GM20431 (cell line): Measurements from ENCODE around the gene SLC4A3.

Experiments used
- in situ Hi-C: fragments of 300-500 bp; cut with MseI, MboI; formaldehyde crosslinking; loops from one replicate; pipeline ENCODE4 v1.15.0; 2020; ENCODE audit warnings: low sequenced_read_pairs; ENCODE audit not compliant: unreplicated experiment

Gene SLC4A3

DNA sequence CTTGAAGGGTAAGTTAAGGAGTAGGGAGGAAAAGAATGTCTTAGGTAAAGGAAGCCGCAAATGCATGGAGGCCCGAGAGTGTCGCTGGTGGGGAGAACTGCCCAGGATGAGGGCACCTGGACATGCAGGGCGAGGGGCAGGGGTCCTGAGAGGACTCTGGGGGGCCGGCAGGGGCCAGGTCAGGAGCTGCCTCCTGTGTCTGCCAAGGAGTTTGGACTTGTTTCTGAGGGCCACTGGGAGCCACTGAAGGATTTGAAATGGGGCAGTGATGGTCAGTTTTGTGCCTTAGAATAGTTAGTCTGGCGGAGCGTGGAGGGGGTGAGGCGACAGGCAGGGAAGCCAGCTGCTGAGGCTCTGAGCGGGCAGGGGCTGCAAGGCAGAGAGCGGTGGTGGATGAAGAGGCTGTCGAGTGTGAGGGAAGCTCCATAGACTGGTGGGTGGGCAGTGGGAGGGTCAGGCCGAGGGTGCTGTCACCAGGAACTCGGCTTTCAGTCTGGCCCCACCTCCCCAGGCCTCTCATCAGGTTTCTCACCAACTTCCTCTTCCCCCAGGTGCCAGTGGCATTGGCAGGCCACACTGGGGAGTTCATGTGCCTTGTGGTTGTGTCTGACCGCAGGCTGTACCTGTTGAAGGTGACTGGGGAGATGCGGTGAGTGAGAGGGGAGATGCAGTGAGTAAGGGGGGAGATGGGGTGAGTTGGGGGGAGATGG lies 14.7 kb upstream of the SLC4A3 start:
- in situ Hi-C loops, result no loop called here

DNA sequence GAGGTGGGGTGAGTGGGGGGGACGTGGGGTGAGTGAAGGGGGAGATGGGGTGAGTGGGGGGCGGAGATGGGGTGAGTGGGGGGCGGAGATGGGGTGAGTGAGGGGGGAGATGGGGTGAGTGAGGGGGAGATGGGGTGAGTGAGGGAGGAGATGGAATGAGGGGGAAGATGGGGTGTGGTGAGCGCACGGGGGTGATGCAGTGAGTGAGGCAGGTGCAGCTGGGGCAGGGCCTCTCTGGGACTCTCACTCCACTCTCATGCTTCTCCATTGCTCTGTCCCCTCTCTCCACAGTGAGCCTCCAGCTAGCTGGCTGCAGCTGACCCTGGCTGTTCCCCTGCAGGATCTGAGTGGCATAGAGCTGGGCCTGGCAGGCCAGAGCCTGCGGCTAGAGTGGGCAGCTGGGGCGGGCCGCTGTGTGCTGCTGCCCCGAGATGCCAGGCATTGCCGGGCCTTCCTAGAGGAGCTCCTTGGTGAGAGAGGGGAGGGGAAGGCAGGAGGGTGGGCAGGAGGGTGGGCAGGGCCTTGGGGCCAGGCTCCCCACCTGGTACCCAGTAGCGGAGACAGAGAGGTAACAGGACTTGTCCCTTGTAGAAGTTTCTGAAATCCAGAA lies 13.9 kb upstream of the SLC4A3 start:
- in situ Hi-C loops, result no loop called here

DNA sequence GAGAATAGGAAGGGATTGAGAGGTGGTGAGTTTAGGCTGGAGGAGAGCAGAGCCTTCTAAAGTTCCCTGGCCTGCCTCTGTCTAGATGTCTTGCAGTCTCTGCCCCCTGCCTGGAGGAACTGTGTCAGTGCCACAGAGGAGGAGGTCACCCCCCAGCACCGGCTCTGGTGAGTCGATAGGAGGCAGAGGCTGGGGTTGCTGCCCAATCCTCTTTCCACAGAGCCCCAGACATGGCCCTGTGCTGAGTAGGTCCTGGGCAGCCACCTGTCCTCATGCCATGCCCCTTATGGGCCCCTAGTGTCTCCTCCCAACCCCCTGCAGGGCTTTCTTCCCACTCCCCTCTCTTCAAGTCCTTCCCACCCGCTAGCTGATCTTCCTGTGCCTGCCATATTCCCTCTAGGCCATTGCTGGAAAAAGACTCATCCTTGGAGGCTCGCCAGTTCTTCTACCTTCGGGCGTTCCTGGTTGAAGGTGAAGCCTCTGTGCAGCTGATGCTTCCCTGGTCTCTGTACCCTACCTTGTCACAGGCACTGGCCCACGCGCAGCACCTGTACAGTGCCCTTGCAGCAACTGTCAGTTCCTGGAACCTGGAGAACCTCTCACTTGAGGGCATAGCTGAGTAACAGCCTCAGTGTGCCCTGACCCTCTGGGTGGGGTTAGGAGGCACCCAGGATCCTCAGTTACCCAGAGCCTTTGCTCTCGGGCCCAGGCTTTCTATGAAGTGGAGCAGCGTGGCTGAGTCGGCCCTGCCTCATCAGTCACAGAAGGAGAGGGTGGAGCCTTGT lies 13.2 kb upstream of the SLC4A3 start:
- in situ Hi-C loops, result no loop called here

DNA sequence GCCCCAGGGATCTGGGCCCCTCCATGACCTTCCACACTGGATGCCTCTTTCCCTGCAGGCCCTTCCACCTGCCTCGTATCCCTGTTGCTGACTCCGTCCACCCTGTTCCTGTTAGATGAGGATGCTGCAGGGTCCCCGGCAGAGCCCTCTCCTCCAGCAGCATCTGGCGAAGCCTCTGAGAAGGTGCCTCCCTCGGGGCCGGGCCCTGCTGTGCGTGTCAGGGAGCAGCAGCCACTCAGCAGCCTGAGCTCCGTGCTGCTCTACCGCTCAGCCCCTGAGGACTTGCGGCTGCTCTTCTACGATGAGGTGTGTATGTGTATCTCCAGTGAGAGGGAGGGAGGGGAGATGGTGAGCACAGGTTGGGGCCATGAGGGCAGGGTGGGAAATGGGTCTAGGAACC lies 12.4 kb upstream of the SLC4A3 start:
- in situ Hi-C loops, result no loop called here

DNA sequence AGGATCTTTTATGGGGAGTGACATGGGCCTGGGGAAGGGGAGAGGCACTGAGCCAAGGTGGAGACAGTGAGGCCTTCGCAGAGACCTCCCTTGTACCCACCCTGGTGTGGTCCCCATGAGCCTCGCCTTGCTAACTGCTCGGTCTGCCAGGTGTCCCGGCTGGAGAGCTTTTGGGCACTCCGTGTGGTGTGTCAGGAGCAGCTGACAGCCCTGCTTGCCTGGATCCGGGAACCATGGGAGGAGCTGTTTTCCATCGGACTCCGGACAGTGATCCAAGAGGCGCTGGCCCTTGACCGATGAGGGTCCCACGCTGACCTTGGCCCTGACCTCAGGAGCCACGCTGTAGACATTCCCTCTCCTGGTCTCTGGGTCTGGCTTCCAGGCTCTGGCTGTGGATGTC lies 11.5 kb upstream of the SLC4A3 start:
- in situ Hi-C loops, result no loop called here

DNA sequence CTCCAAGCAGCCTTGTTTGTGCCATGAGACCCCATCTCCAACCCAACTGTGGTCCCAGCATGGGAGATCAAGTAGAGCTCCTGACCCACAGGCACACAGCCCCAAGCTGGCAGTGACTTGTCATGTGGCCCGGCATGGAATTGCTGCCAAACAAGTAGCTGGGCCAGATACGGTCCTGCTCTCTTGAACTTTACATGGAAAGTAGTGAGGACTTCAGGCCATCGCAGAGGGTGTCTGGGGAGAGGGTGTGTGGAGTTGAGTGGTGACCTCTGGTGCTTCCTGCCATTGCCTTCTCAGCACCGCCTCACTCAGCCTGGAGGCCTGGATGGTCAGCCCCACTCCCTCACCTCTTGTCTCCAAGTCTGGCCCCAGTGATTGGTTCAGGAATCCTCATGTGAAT lies 10.9 kb upstream of the SLC4A3 start:
- in situ Hi-C loops, result no loop called here

DNA sequence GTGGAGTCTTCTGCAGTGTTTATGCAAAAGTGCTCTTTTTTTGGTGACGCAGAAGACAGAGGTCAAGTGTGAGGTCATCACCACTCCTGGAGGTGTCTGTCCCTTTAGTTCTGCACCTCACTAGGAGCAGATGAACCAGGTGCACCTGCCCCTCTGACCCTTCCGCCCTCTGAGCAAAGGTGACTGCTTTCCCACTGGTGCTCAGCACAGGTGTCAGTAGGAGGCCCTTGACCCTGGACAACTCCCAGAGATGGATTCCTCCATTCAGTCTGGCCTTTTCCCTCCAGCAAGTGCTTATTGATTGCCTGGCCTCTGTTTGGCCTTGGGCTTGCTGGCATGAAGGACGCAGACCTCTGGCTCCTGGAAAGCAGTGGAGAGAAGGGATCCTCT lies 8.7 kb upstream of the SLC4A3 start:
- in situ Hi-C loops, result no loop called here

DNA sequence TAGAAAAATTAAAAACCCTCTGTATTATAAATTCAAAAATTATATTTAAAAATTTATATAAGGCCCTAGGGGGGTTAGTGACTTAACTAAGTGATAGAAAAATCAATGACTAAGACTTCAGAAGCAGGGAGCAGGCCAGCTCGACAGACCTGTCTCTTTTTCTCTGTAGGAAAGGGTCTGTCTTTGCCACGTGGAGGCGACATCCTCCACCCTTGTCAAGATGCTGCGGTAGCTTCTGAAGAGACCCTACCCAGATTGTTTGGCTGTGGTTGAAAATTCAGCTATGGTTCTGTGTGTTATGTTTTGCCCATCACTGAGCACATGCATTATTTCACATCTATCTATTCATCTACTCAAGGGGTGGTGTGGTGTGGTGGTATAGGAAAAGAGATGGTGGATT lies 8.2 kb upstream of the SLC4A3 start:
- in situ Hi-C loops, result no loop called here

DNA sequence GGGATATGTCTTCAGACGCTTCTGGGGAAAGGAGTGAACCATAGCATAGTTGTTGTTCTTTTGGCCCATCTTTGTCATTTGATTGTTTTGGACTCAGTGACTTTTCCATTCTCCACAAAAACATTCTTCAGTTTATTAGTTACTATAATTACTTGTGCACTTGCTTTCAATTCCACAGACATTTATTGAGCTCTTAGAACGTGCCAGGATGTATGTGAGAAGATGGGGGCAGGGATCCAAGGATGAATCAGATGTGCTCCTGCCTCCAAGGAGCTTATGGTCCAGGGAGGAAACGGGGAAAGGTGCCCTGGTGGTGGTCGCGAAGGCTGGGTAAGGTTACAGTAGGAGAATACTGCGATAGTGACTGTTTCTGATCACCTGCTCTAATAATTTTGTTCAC lies 6.9 kb upstream of the SLC4A3 start:
- in situ Hi-C loops, result no loop called here

DNA sequence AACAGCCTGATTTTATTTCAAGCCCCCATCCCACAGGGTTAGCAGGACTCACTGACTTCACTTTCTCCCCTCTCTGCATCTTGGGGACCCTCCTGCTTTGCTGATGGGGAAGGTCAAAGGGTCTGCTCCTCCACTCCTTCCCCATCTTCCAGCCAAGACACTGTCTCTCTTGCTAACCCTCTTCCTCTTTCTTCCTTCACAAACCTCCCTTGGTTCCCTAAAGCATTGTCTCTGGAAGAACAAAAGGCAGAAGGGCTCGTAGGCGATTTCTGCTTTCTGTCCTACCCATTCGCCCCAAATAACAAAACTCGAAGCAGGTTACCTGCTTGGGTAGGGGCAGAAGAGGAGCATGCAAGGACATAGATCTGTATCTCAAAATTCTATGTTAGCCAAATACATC lies 5.5 kb upstream of the SLC4A3 start:
- in situ Hi-C loops, result no loop called here

DNA sequence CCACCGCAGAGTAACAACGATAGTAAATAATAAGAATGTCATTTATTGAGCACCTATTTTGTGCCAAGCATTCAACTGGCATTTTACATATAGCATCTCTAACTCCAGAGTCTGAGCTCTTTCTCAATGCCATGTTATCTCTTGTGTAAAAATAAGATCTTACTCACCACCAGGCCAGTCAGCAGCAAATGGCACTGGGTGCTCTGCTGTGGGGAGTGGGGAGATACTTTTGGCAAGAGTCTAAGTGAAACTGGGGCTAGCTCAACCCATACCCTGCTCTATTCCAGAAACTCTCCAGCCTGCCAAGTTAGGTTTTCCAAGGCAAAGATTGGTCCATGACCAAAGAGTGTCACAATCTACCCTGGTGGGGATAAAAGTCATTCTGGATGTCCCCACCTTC lies 5.0 kb upstream of the SLC4A3 start:
- in situ Hi-C loops, result no loop called here

DNA sequence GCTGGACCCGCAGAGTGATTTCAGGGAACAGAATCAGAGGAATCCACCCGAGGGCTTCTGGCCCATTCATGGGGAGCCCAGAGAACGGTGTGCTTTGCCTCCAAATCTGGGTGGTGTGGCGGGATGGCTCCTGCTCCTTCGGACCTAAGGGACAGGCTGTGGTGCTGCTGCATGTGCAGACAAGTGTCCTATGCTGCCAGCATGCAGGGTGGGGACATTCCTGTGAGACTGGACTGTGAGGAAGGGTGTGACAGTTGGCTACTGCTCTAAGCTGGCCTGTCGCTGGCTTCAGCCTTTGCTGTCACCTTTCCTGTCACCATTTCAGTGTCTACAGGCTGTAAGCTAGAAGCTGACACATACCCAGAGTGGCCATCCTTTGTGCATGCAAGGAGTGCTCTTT lies 2.9 kb upstream of the SLC4A3 start:
- in situ Hi-C loops, result no loop called here

DNA sequence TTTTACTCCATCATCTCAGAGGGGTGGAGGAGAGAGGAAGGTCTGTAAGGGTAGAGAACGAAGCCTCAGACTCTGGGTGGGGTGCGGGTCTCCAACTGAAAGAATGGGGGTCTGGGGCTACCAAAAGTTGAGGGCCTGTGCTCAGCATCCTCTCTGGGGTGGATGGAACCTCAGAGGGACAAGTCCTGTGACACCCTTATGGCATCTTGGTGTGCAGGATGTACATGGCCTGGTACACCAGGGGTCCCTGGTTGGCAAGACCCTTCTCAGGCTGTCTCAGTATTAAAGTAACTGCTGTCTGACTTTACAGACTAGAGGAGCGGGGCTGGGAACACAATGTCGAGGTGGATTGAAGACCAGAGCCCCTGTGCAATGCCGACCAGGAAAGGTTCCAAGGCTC lies 2.3 kb upstream of the SLC4A3 start:
- in situ Hi-C loops, result no loop called here

DNA sequence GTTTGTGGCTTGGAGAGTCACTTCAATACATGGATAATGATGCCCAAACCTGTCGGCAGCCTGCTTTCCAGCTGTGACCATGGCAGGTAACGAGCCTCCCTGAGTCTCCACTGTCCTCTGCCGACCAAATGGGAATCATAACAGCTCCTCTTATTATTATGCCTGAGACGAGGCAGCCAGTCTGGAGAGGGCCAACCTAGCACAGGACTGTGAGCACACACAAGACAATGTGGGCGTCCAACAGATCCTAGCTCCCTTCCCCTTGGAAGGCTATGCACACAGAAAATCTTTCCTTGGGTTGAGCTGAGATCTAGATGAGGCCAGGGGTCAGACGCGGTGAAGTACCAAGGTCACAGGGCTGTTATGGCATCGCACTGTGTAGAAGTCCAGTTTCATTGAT lies 890 bp upstream of the SLC4A3 start:
- in situ Hi-C loops, result no loop called here

DNA sequence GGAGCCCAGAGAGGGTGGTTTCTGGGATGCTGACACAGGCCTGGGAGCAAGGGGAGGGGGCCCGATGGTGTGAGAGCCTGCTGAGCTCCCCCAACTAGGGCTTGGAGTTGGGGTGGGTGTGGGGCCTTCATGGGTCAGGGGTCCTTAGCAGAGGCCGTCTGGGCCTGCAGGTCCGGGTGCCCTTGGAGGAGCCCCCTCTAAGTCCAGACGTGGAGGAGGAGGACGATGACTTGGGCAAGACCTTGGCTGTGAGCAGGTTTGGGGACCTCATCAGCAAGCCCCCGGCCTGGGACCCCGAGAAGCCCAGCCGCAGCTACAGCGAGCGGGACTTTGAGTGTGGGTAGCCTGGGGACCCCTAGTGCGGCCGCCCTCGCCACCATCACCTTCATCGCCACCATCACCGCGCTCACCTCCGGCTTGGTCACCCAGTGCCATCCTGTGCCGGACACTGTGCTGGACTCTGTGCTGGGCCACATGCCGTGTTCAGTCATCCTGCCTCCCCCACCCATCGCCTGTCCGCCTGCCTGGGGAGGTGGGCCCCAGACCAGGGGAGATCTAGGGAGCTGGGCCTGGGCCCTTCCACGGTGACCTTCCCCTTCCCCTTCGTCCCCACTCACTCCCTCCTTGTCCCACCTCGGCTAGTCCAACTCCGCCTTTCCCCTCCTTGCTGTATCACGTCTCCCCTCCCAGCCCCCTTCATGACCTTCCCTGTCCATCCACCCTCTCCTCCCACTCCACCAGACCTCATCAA lies 980 bp downstream of the SLC4A3 start:
- in situ Hi-C loops, result no loop called here

DNA sequence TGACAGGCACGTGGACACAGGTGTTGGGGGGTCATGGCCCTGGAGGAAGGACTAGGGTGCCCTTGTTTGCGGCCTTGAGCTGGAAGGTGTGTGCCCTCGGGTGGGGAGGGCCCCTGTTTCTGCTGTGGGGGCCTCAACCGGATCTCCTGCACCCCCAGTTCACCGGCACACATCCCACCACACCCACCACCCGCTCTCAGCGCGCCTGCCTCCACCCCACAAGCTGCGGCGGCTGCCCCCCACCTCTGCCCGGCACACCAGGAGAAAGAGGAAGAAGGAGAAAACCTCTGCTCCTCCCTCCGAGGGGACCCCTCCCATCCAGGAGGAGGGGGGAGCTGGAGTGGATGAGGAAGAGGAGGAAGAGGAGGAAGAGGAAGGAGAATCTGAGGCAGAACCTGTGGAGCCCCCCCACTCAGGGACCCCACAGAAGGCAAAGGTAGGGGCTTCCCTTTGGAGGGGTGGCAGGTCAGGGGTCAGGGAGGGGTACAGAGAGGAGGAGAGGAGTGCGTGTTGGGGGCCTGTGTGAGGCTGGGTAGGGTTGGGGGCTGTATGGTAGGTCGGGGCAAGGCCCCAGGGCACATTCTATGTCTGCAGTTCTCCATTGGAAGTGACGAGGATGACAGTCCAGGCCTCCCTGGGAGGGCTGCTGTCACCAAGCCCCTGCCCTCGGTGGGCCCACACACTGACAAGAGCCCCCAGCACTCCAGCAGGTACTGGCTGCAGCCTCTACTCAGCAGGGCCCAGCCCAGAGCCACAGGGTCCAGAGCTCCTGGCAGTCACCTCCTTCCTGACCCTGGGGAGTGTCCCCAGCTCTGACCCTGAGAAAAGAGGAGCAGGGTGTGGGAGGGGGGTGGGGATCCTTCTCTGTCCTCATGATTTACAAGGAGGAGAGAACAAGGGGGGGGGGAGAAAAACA lies 1.8 kb downstream of the SLC4A3 start:
- in situ Hi-C loops, result no loop called here

DNA sequence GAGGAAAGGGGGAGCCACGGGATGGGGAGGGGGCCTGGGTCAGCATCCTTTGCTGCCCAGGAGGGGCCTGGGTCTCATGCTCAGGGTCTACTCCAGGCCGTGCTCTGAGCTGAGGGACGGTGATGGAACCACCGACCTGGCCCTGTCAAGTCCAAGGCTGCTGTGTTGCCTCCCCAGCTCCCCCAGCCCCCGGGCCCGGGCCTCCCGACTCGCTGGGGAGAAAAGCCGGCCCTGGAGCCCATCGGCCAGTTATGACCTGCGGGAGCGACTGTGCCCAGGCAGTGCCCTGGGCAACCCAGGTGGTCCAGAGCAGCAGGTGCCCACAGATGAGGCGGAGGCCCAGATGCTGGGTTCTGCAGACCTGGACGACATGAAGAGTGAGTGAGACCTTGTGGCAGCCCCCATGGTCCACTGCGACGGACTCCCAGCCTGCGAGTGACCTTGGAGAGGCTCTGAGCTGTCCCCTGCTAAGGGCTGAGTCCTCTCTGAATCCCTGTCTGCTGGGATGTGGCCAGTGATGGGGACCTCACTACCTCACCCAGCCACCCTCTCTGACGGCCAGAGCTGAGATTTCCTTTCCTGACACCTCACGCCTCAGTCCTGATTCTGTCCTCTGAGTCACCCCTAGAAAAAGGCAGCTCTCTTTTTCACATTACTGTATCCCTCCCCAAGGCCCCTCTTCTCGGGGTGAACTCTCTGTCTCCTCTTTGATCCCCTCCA lies 2.7 kb downstream of the SLC4A3 start:
- in situ Hi-C loops, result no loop called here

DNA sequence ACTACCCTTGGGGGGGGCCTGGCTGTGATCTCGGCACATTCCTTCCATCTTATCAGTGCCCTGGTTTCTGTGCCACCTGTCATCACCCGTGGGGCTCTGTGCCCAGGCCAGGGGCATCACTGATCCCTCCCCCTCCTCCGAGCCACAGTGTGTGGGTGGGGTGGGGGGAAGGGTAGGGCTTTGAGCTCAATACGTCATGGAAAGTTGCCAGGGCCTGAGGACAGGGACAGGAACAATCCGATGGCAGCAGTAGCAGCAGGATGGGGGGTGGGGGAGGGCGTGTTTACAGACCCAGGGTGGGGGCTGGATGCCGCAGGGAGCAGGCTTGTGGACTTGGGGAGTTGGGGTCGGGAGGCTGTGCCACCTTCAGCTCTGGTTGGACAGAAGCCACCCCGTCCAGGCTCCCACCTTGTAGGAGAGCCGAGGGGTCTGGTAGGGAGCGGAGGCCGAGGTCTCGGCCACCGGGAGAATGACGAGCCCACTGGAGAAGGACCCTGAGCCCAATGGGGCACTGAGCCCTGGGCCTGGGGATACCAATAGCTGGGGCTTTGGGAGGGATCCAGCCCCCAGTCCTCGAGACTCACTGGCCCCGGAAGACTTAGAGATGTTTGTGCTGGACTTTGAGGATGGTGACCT lies 3.5 kb downstream of the SLC4A3 start:
- in situ Hi-C loops, result no loop called here

DNA sequence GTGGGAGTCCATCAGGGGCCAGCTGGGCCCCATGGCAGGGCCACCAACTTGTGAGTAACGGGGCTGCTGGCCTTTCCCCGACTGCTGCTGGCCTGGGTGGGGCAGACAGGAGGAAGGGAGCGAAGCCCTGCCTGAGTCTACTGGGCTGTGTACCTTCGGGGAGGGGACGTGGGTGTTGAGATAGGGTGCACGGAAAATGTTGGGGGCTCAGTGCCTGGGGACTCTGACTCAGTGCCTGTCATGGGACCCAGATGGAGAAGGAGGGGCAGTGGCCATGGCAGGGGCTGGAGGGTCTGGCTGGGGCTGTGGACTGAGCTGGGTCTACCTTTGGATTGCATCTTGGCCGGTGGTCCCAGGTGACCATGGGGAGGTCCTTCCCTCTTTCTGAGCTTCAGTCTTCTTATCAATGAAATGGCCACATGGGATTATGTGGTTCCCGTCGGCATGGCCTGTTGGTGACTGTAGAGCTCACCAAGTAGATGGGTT lies 4.0 kb downstream of the SLC4A3 start:
- in situ Hi-C loops, result no loop called here
